ENCODE measurements around the gene WNT9B. TPM values are rescaled to one million over a fixed set of nuclear protein-coding genes. Genes with fewer than 3 reads are reported as not detected.

Gene WNT9B
- total RNA-seq, 1 experiment from 2014 or later: not detected

DNA sequence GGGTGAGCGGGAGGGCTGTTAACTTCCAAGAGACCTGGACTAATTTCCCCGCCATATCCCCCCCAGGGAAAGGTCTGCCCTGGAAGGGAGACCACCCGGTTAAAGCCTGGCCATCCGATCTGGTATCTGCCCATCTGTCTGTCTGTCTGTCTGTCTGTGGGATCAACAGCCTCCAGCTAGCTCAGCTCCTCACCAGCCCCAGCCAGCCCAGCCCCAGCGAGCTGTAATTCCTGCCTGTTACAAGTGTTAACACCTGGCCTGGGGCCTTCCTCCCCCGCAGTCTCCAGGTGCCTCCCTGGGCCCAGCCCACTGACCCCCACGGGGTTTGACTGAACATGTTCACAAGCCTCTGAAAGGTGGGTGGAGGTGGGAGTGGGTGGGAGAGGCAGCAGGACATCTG is 36.9 kb upstream of the WNT9B start:
- Histone ChIP-seq H3K4me1 (ENCODE audit: insufficient read depth, low read length, poor library complexity, severe bottlenecking) (no peaks in the 10 kb centered on the region), H3K9me3 (ENCODE audit: low read depth, low read length, poor library complexity, severe bottlenecking) (no peaks in the 10 kb centered on the region), H3K27me3 (replicated peaks; ENCODE audit: insufficient read depth, low read depth, low read length, poor library complexity) (peaks cover 11% of the 10 kb centered on the region), H3K4me3 (ENCODE audit: low read depth, low read length, poor library complexity, severe bottlenecking) (no peak overlapping the region), H3K27ac (ENCODE audit: low read depth, low read length, poor library complexity, severe bottlenecking) (no peak overlapping the region), H3K36me3 (ENCODE audit: insufficient read depth, low read length, poor library complexity, severe bottlenecking) (no peaks in the 10 kb centered on the region)
- BruUV-seq (replicated peaks): no TSS peak
- ChIA-PET POLR2A (ENCODE audit: low non-redundant PET) (no interaction called here), CTCF (no interaction called here)
- DNase-seq (ENCODE audit: low spot score): no peak
- TF ChIP-seq EZH2 (IDR thresholded peaks at IDR 0.05; ENCODE audit: borderline replicate concordance, low read depth, low read length, poor library complexity, severe bottlenecking): no peak
- TF ChIP-seq, protein P1, sequence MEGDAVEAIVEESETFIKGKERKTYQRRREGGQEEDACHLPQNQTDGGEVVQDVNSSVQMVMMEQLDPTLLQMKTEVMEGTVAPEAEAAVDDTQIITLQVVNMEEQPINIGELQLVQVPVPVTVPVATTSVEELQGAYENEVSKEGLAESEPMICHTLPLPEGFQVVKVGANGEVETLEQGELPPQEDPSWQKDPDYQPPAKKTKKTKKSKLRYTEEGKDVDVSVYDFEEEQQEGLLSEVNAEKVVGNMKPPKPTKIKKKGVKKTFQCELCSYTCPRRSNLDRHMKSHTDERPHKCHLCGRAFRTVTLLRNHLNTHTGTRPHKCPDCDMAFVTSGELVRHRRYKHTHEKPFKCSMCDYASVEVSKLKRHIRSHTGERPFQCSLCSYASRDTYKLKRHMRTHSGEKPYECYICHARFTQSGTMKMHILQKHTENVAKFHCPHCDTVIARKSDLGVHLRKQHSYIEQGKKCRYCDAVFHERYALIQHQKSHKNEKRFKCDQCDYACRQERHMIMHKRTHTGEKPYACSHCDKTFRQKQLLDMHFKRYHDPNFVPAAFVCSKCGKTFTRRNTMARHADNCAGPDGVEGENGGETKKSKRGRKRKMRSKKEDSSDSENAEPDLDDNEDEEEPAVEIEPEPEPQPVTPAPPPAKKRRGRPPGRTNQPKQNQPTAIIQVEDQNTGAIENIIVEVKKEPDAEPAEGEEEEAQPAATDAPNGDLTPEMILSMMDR (conservative IDR thresholded peaks at IDR 0.05; ENCODE audit: low read depth, low read length): no peak
- intact Hi-C loops (cut with micrococcal nuclease; ENCODE audit: unreplicated experiment): no loop called here

DNA sequence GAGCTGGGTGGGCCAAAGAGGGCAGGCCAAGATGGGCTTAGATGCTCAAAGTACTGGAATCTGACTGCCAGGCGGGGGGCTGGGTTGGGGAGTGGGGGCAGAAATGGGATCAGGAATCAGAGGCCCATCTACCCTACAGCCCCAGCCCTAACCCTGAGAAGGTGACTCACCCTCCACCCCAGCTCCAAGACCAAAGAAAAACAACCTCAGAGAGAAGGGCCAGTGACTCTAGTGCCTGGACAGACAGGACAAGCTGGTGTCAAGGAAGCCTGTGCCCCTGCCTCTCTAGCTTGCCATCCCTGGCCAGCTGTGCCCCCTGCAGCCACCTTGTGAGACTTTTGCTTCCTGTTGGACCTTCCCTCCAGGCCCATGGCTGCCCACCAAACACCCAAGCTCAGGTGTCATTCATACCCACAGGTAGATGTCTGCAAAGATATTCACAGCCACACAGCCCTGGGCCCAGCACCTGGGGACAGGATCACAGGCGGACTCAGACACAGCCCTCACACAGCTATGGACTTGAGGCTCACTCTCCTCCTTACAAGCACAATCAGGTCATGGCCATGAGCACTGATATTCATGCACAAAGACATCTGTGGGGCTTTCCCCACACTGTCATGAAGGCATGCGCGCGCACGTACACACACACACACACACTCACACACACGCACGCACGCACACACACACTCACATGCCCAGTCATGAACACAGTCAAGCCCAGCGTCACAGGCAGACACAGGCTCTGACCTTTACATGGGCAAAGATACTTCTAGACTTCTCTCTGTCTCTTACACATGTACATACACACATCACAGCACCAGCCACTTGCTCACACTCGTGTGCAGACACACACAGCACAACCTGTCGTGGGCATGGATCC is 35.7 kb upstream of the WNT9B start:
- DNase-seq (ENCODE audit: low spot score): no peak
- no TSS peak for BruUV-seq (replicated peaks)
- Histone ChIP-seq H3K27ac (ENCODE audit: low read depth, low read length, poor library complexity, severe bottlenecking) (no peak overlapping the region), H3K4me1 (ENCODE audit: insufficient read depth, low read length, poor library complexity, severe bottlenecking) (no peaks in the 10 kb centered on the region), H3K27me3 (replicated peaks; ENCODE audit: insufficient read depth, low read depth, low read length, poor library complexity) (peaks cover 22% of the 10 kb centered on the region), H3K4me3 (ENCODE audit: low read depth, low read length, poor library complexity, severe bottlenecking) (no peak overlapping the region), H3K9me3 (ENCODE audit: low read depth, low read length, poor library complexity, severe bottlenecking) (no peaks in the 10 kb centered on the region), H3K36me3 (ENCODE audit: insufficient read depth, low read length, poor library complexity, severe bottlenecking) (no peaks in the 10 kb centered on the region)
- TF ChIP-seq EZH2 (IDR thresholded peaks at IDR 0.05; ENCODE audit: borderline replicate concordance, low read depth, low read length, poor library complexity, severe bottlenecking): no peak
- TF ChIP-seq, protein P1 (conservative IDR thresholded peaks at IDR 0.05; ENCODE audit: low read depth, low read length): no peak
- POLR2A ChIA-PET (ENCODE audit: low non-redundant PET): no interaction called here
- intact Hi-C loops (cut with micrococcal nuclease; ENCODE audit: unreplicated experiment): no loop called here
- CTCF ChIA-PET: no interaction called here

DNA sequence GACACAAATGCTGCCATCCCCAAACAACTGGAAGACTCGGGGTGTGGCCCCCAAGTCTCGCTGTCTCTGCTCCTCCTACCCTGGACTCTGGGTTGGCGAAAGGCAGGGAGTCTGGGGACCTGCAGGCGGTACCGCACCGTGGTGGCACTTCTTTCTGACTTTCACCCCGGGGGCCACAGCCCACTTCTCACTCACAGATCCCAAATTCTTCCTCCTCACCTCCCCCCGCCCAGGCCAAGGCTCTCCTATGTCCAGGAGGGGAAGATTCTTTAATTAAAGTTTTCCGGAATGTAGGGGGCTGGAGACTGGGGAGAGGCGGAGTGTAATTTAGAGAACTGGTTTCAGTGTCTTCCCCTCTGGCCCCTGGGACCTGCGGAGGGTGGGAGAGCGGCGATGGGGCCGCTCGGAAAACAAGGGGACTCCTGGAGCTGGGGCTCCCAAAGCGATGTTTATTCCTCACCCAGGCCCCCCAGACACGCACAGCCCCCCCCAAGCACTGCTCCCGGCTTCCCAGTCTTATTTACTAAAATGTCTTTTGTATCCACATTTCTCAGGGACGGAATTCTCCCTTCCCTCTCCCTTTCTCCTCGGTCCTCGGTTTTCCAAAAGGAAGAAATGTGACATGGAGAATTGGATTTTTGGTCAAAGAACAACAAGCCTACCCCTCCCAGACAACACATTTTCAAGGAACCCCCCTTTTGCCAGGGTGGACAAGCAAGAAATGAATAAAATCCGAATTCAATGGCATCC is 34.1 kb upstream of the WNT9B start:
- Histone ChIP-seq H3K36me3 (ENCODE audit: insufficient read depth, low read length, poor library complexity, severe bottlenecking) (no peaks in the 10 kb centered on the region), H3K27ac (ENCODE audit: low read depth, low read length, poor library complexity, severe bottlenecking) (no peak overlapping the region), H3K4me1 (ENCODE audit: insufficient read depth, low read length, poor library complexity, severe bottlenecking) (no peaks in the 10 kb centered on the region), H3K9me3 (ENCODE audit: low read depth, low read length, poor library complexity, severe bottlenecking) (no peaks in the 10 kb centered on the region), H3K4me3 (ENCODE audit: low read depth, low read length, poor library complexity, severe bottlenecking) (no peak overlapping the region), H3K27me3 (replicated peaks; ENCODE audit: insufficient read depth, low read depth, low read length, poor library complexity) (peaks cover 28% of the 10 kb centered on the region)
- intact Hi-C loops (cut with micrococcal nuclease; ENCODE audit: unreplicated experiment): no loop called here
- no peak for TF ChIP-seq EZH2 (IDR thresholded peaks at IDR 0.05; ENCODE audit: borderline replicate concordance, low read depth, low read length, poor library complexity, severe bottlenecking)
- TF ChIP-seq, protein P1 (conservative IDR thresholded peaks at IDR 0.05; ENCODE audit: low read depth, low read length): no peak
- BruUV-seq (replicated peaks): no TSS peak
- CTCF ChIA-PET: no interaction called here
- no peak for DNase-seq (ENCODE audit: low spot score)
- POLR2A ChIA-PET (ENCODE audit: low non-redundant PET): no interaction called here

Measured in A673 (cell line).